Stimulated activated CD8-positive, alpha-beta memory T cell treated with anti-CD3 and anti-CD28 coated beads, Interleukin-15, amount 100 ng/mL, for 24 hours (primary cell): ENCODE results near the gene PRDM15.
A peak's percentile ranks its signal among the peaks of the same experiment; 100 is the strongest.

Source experiments
- DNase-seq: peaks from one replicate; pipeline ENCODE4 v3.0.0-alpha.2; 2020; ENCODE audit warnings: low read depth

Gene PRDM15

GRCh38 chr21:41778930-41779600 lies 100.1 kb downstream of the PRDM15 start:
- DNase-seq: no peak

- DNase-seq: no peak
Observed at GRCh38 chr21:41777951-41778815, 101.0 kb downstream of the PRDM15 start.

- no peak for DNase-seq
Observed at GRCh38 chr21:41776778-41777177, 102.4 kb downstream of the PRDM15 start.

- DNase-seq: no peak
Observed at GRCh38 chr21:41775149-41775472, 104.0 kb downstream of the PRDM15 start.

GRCh38 chr21:41774467-41775148 lies 104.5 kb downstream of the PRDM15 start:
- no peak for DNase-seq

GRCh38 chr21:41772351-41773080 lies 106.6 kb downstream of the PRDM15 start:
- no peak for DNase-seq

GRCh38 chr21:41771625-41771945 lies 107.6 kb downstream of the PRDM15 start:
- no peak for DNase-seq

GRCh38 chr21:41770901-41771624 lies 108.1 kb downstream of the PRDM15 start:
- no peak for DNase-seq

GRCh38 chr21:41769933-41770332 lies 109.2 kb downstream of the PRDM15 start:
- no peak for DNase-seq

- DNase-seq: no peak
Observed at GRCh38 chr21:41769521-41769920, 109.6 kb downstream of the PRDM15 start.

GRCh38 chr21:41769111-41769510 lies 110.0 kb downstream of the PRDM15 start:
- DNase-seq: no peak

- no peak for DNase-seq
Observed at GRCh38 chr21:41768437-41769042, 110.6 kb downstream of the PRDM15 start.

GRCh38 chr21:41767606-41768436 lies 111.3 kb downstream of the PRDM15 start:
- no peak for DNase-seq

- DNase-seq: peak; percentile 23
Observed at GRCh38 chr21:41766883-41767605, 112.1 kb downstream of the PRDM15 start, which contains the start of gene RIPK4. RIPK4 (minus strand) TSS chr21:41767052; CDS start chr21:41767041, 11 bp downstream.

- no peak for DNase-seq
Observed at GRCh38 chr21:41765973-41766882, 112.9 kb downstream of the PRDM15 start.

- DNase-seq: no peak
Observed at GRCh38 chr21:41765420-41765821, 113.7 kb downstream of the PRDM15 start.

- DNase-seq: no peak
Observed at GRCh38 chr21:41764558-41765419, 114.4 kb downstream of the PRDM15 start.

- DNase-seq: no peak
Observed at GRCh38 chr21:41763996-41764395, 115.1 kb downstream of the PRDM15 start.
